ENCODE results near the gene DCTD. TPM values are rescaled to one million over a fixed set of nuclear protein-coding genes. Genes with fewer than 3 reads are reported as not detected.

DCTD gene
- total and polyA plus RNA-seq, 2 experiments from 2014 or later: 92.4 to 92.6 TPM

- Histone ChIP-seq H3K4me1 (ENCODE audit: insufficient read depth) (peaks cover 7% of the 10 kb centered on the region), H4K20me1 (ENCODE audit: insufficient read depth, poor library complexity, severe bottlenecking) (no peaks in the 10 kb centered on the region), H3K27me3 (no peaks in the 10 kb centered on the region), H3K27ac (no peak overlapping the region), H2AFZ (no peak overlapping the region), H3K9me3 (ENCODE audit: low read depth) (no peaks in the 10 kb centered on the region), H3K4me2 (no peak overlapping the region), H3K36me3 (replicated peaks; ENCODE audit: insufficient read depth, low read depth) (no peaks in the 10 kb centered on the region), H3K9me2 (replicated peaks; ENCODE audit: insufficient read depth) (no peaks in the 10 kb centered on the region), H3K79me2 (no peaks in the 10 kb centered on the region), H3K4me3 (no peak overlapping the region)
- TF ChIP-seq EZH2phosphoT487 (IDR thresholded peaks at IDR 0.05; ENCODE audit: low read depth, severe bottlenecking, unreplicated experiment) (no peak), CTCF (IDR thresholded peaks at IDR 0.05; ENCODE audit: poor library complexity) (no peak), EZH2 (IDR thresholded peaks at IDR 0.05; ENCODE audit: borderline replicate concordance) (no peak)
- DNase-seq (ENCODE audit: low spot score): no peak
- WGBS (ENCODE audit: low lambda C conversion rate, missing lambda C conversion rate): 93% methylated on average over 7 of the region's 7 CpGs
Measured at GRCh38 chr4:182924497-182924896, 7.3 kb upstream of the DCTD start.

GRCh38 chr4:182923796-182924340 is 6.7 kb upstream of the DCTD start:
- Histone ChIP-seq H3K27ac (no peak overlapping the region), H3K27me3 (no peaks in the 10 kb centered on the region), H3K4me2 (no peak overlapping the region), H3K9me2 (replicated peaks; ENCODE audit: insufficient read depth) (no peaks in the 10 kb centered on the region), H3K4me1 (ENCODE audit: insufficient read depth) (peaks cover 8% of the 10 kb centered on the region), H2AFZ (no peak overlapping the region), H3K36me3 (replicated peaks; ENCODE audit: insufficient read depth, low read depth) (no peaks in the 10 kb centered on the region), H3K4me3 (no peak overlapping the region), H4K20me1 (ENCODE audit: insufficient read depth, poor library complexity, severe bottlenecking) (no peaks in the 10 kb centered on the region), H3K9me3 (ENCODE audit: low read depth) (no peaks in the 10 kb centered on the region), H3K79me2 (no peaks in the 10 kb centered on the region)
- TF ChIP-seq EZH2phosphoT487 (IDR thresholded peaks at IDR 0.05; ENCODE audit: low read depth, severe bottlenecking, unreplicated experiment) (no peak), CTCF (IDR thresholded peaks at IDR 0.05; ENCODE audit: poor library complexity) (no peak), EZH2 (IDR thresholded peaks at IDR 0.05; ENCODE audit: borderline replicate concordance) (no peak)
- DNase-seq (ENCODE audit: low spot score): no peak
- 92% methylated on average over 10 of the region's 10 CpGs for WGBS (ENCODE audit: low lambda C conversion rate, missing lambda C conversion rate)

GRCh38 chr4:182923366-182923765 is 6.2 kb upstream of the DCTD start:
- Histone ChIP-seq H3K27ac (no peak overlapping the region), H2AFZ (no peak overlapping the region), H3K36me3 (replicated peaks; ENCODE audit: insufficient read depth, low read depth) (no peaks in the 10 kb centered on the region), H3K4me1 (ENCODE audit: insufficient read depth) (peaks cover 11% of the 10 kb centered on the region), H4K20me1 (ENCODE audit: insufficient read depth, poor library complexity, severe bottlenecking) (no peaks in the 10 kb centered on the region), H3K9me2 (replicated peaks; ENCODE audit: insufficient read depth) (no peaks in the 10 kb centered on the region), H3K9me3 (ENCODE audit: low read depth) (no peaks in the 10 kb centered on the region), H3K4me2 (no peak overlapping the region), H3K79me2 (no peaks in the 10 kb centered on the region), H3K27me3 (no peaks in the 10 kb centered on the region), H3K4me3 (no peak overlapping the region)
- TF ChIP-seq EZH2 (IDR thresholded peaks at IDR 0.05; ENCODE audit: borderline replicate concordance) (no peak), CTCF (IDR thresholded peaks at IDR 0.05; ENCODE audit: poor library complexity) (no peak), EZH2phosphoT487 (IDR thresholded peaks at IDR 0.05; ENCODE audit: low read depth, severe bottlenecking, unreplicated experiment) (no peak)
- no peak for DNase-seq (ENCODE audit: low spot score)
- 91% methylated on average over 5 of the region's 5 CpGs for WGBS (ENCODE audit: low lambda C conversion rate, missing lambda C conversion rate)
